HEK293 (cell line): Measurements from ENCODE around the gene LY6G5B.

Source experiments
- CTCF ChIP-seq: fragments of 450-650 bp; formaldehyde crosslinking; IDR thresholded peaks from 2 replicates; pipeline ENCODE4 v1.5.1; 2016; ENCODE audit warnings: missing biosample characterization, missing genetic modification characterization
- GFI1B ChIP-seq: fragments of 450-650 bp; formaldehyde crosslinking; IDR thresholded peaks from 2 replicates; pipeline ENCODE4 v1.5.1; 2016; ENCODE audit warnings: missing biosample characterization, missing genetic modification characterization
- KLF16 ChIP-seq: fragments of 450-650 bp; formaldehyde crosslinking; IDR thresholded peaks from 2 replicates; pipeline ENCODE4 v1.5.1; 2017; ENCODE audit warnings: missing biosample characterization, missing genetic modification characterization
- SETDB1 ChIP-seq: IDR thresholded peaks from one replicate; pipeline ENCODE4 v1.6.1; 2017; ENCODE audit warnings: mild to moderate bottlenecking, low read length, moderate library complexity, mixed read lengths; ENCODE audit not compliant: insufficient read length
- ZNF184 ChIP-seq: fragments of 450-650 bp; IDR thresholded peaks from 2 replicates; pipeline ENCODE4 v1.5.1; 2018; ENCODE audit warnings: missing biosample characterization, mild to moderate bottlenecking, missing genetic modification characterization
- ZNF335 ChIP-seq: fragments of 450-650 bp; formaldehyde crosslinking; conservative IDR thresholded peaks from 2 replicates; pipeline ENCODE4 v1.5.1; 2016; ENCODE audit warnings: missing biosample characterization, missing genetic modification characterization
- ZNF473 ChIP-seq: fragments of 450-650 bp; formaldehyde crosslinking; IDR thresholded peaks from 2 replicates; pipeline ENCODE4 v1.5.1; 2017; ENCODE audit warnings: missing biosample characterization, missing genetic modification characterization
- ZNF530 ChIP-seq: fragments of 450-650 bp; formaldehyde crosslinking; IDR thresholded peaks from 2 replicates; pipeline ENCODE4 v1.5.1; 2016; ENCODE audit warnings: low read depth, missing biosample characterization, missing genetic modification characterization
- ZNF571 ChIP-seq: fragments of 450-650 bp; formaldehyde crosslinking; IDR thresholded peaks from 2 replicates; pipeline ENCODE4 v1.5.0; 2017; ENCODE audit warnings: missing biosample characterization, missing genetic modification characterization
- ZXDB ChIP-seq: fragments of 450-650 bp; formaldehyde crosslinking; IDR thresholded peaks from 2 replicates; pipeline ENCODE4 v1.5.1; 2016; ENCODE audit warnings: missing biosample characterization, missing genetic modification characterization

GRCh38 chr6:31681135-31681671 is 11.4 kb downstream of the LY6G5B start:
- TF ChIP-seq CTCF (tag by site-specific recombination) (no peak), ZNF335 (tag by site-specific recombination) (no peak), ZXDB (no peak), ZNF184 (tag by site-specific recombination) (no peak), ZNF473 (tag by site-specific recombination) (no peak), SETDB1 (no peak), ZNF530 (tag by site-specific recombination) (no peak), GFI1B (no peak), ZNF571 (tag by site-specific recombination) (no peak), KLF16 (tag by site-specific recombination) (no peak)
